Gastrocnemius medialis (tissue), 4 donors: ENCODE data around the gene HES4.

Experiments
- CTCF ChIP-seq, 5 experiments: fragments of 450-650 bp in 3 of 5; fragments of 200-600 bp in 2 of 5; sonication (generic) in 2 of 5; IDR thresholded peaks in 4 of 5; conservative IDR thresholded peaks in 1 of 5; 1 replicate in 4 of 5; 2 replicates in 1 of 5; pipeline ENCODE4 v1.5.1; 2016 to 2019; ENCODE audit warnings: antibody characterized with exemption in 5 of 5, mild to moderate bottlenecking in 3 of 5, moderate library complexity in 3 of 5
- POLR2A ChIP-seq, 2 donors: fragments of 450-650 bp; IDR thresholded peaks; one replicate each; pipeline ENCODE4 v1.6.1; 2017; ENCODE audit warnings: antibody characterized with exemption in 2 of 2, mild to moderate bottlenecking in 2 of 2, moderate library complexity in 2 of 2

GRCh38 chr1:982765-983436 lies 17.0 kb downstream of the HES4 start:
- TF ChIP-seq CTCF (IDR thresholded peaks at IDR 0.05 in 4 of 5, conservative IDR thresholded peaks at IDR 0.05 in 1 of 5) (no peak), POLR2A (IDR thresholded peaks at IDR 0.05) (no peak)
